HG02623 (cell line): ENCODE results near the gene KRTAP5-1.
"Not testable (repeated sequence)": the region's sequence is repeated elsewhere in the genome, so short reads cannot be mapped to it uniquely, and the experiment has no call there.

Experiments
- ATAC-seq: cut with Tn5 transposase; IDR thresholded peaks from one replicate; pipeline ENCODE4 v1.9.1; 2021; ENCODE audit warnings: moderate library complexity; ENCODE audit not compliant: unreplicated experiment

KRTAP5-1 gene, protein sequence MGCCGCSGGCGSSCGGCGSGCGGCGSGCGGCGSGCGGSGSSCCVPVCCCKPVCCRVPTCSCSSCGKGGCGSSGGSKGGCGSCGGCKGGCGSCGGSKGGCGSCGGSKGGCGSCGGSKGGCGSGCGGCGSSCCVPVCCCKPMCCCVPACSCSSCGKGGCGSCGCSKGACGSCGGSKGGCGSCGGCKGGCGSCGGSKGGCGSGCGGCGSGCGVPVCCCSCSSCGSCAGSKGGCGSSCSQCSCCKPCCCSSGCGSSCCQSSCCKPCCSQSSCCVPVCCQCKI

GRCh38 chr11:1584661-1585370 lies at the start of gene KRTAP5-1:
Gene KRTAP5-1 (minus strand): TSS chr11:1585283. CDS start chr11:1585249, 34 bp downstream.
- ATAC-seq, result not testable (repeated sequence)

GRCh38 chr11:1633864-1634263 lies 48.8 kb upstream of the KRTAP5-1 start:
- ATAC-seq, result no peak

GRCh38 chr11:1632053-1632714 lies 47.1 kb upstream of the KRTAP5-1 start:
- ATAC-seq, result no peak

- ATAC-seq, result no peak
Observed at GRCh38 chr11:1631066-1631568, 46.0 kb upstream of the KRTAP5-1 start.

GRCh38 chr11:1630271-1630670 lies 45.2 kb upstream of the KRTAP5-1 start:
- ATAC-seq, result no peak

GRCh38 chr11:1629326-1630185 lies 44.5 kb upstream of the KRTAP5-1 start, which contains the start of gene KRTAP5-5:
Gene KRTAP5-5 (plus strand): TSS chr11:1629775. CDS start chr11:1629841, 66 bp downstream.
- ATAC-seq, result no peak

GRCh38 chr11:1628506-1629325 lies 43.6 kb upstream of the KRTAP5-1 start:
- no peak for ATAC-seq

- no peak for ATAC-seq
Observed at GRCh38 chr11:1625541-1625940, 40.5 kb upstream of the KRTAP5-1 start.

GRCh38 chr11:1624621-1625020 lies 39.5 kb upstream of the KRTAP5-1 start:
- no peak for ATAC-seq

GRCh38 chr11:1623716-1624115 lies 38.6 kb upstream of the KRTAP5-1 start:
- ATAC-seq, result no peak

GRCh38 chr11:1622086-1622485 lies 37.0 kb upstream of the KRTAP5-1 start, which contains the start of gene KRTAP5-4:
Gene KRTAP5-4 (minus strand): TSS chr11:1622138. CDS start chr11:1622093, 45 bp downstream.
- ATAC-seq, result no peak

GRCh38 chr11:1619449-1619848 lies 34.4 kb upstream of the KRTAP5-1 start:
- no peak for ATAC-seq

GRCh38 chr11:1618231-1618630 lies 33.1 kb upstream of the KRTAP5-1 start:
- no peak for ATAC-seq

- no peak for ATAC-seq
Observed at GRCh38 chr11:1608363-1608762, 23.3 kb upstream of the KRTAP5-1 start, which contains the start of gene KRTAP5-3. Gene KRTAP5-3 (minus strand): TSS chr11:1608463. CDS start chr11:1608385, 78 bp downstream.

GRCh38 chr11:1607901-1608300 lies 22.8 kb upstream of the KRTAP5-1 start:
- not testable (repeated sequence) for ATAC-seq

GRCh38 chr11:1607156-1607845 lies 22.2 kb upstream of the KRTAP5-1 start:
- ATAC-seq, result not testable (repeated sequence)

DNA sequence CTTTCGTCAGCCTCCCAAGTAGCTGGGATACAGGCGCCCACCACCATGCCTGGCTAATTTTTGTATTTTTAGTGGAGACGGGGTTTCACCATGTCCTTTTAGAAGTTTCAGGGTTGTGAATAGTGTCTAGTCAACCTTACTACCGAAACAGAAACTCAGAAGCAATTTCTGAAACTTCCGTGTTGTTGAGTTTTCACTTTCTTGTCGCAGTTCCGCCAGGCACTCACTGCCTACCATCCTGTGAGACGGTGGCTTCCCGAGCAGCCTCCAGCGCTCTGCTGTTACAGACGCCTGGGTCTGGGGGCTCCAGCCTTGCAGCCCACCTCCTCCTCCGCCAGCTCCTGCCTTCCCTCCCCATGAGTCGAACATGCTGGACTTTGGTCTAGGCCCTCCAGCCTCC lies 20.8 kb upstream of the KRTAP5-1 start:
- not testable (repeated sequence) for ATAC-seq

DNA sequence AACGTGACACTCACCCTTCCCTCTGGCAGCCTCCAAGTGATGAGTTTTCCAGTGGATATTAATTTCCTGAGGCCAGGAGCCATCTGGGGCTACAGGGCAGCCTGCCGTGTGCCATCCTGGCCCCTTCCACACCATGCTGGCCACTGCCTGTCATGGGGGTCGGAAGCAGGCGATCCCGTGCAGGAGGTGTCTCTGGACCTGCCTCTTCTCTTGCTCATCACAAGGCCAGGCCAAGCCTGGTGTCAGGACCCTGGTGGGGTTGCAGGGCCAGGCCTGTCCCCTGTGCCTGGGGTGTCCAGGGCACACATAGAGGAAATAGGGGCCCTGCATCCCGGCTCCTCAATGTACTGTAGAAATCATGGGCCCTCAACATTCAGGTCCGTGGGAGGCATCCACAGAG lies 19.6 kb upstream of the KRTAP5-1 start:
- no peak for ATAC-seq

DNA sequence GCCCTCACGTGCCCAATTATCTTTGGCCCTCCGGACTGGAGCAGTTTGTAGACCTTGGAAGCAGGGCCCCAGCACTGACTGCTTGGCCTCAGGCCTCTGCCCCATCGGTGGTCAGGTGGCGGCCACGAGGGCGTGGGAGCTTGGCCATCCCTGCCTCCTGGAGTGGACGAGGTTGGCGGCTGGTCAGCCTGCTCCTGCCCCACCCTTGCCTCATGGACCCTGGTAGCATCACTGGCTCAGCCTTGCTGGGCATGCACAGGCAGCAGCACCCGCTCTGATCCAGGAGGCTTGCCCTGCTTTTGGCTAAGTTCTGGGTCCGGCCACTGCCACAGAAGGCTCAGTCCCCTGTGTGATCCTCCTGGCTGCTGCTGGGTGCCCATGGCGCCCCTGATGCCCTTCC lies 19.1 kb upstream of the KRTAP5-1 start:
- ATAC-seq, result no peak
